ENCODE results near the gene NMT1. TPM values are rescaled to one million over a fixed set of nuclear protein-coding genes. Genes with fewer than 3 reads are reported as not detected.

NMT1 gene
- total RNA-seq, 2 experiments from 2014 or later: 61.1 to 62.2 TPM

GRCh38 chr17:45102856-45103255, 41.7 kb downstream of the NMT1 start:
- CTCF ChIA-PET: no interaction called here
- peaks cover 73% of the 10 kb centered on the region for H3K36me3 Mint-ChIP-seq (ENCODE audit: low read depth)

GRCh38 chr17:45103269-45103795, 42.2 kb downstream of the NMT1 start:
- Histone ChIP-seq H3K4me3 (ENCODE audit: low read length) (no peak overlapping the region), H3K9me3 (ENCODE audit: control insufficient read depth in 1 of 2, insufficient read depth in 1 of 2, low read length in 2 of 2) (no peaks in the 10 kb centered on the region), H3K36me3 (ENCODE audit: insufficient read depth, low read length) (peaks cover 86% of the 10 kb centered on the region), H3K27ac (ENCODE audit: low read depth in 1 of 2, low read length in 2 of 2) (no peak overlapping the region), H3K27me3 (ENCODE audit: control insufficient read depth in 1 of 2, insufficient read depth in 2 of 2, low read length in 2 of 2) (no peaks in the 10 kb centered on the region), H3K4me1 (ENCODE audit: insufficient read depth, low read length) (no peaks in the 10 kb centered on the region)
- DNase-seq: no peak
- Mint-ChIP-seq H3K9me3 (no peaks in the 10 kb centered on the region), H3K4me1 (ENCODE audit: low read depth) (peaks cover 7% of the 10 kb centered on the region), H3K27ac (no peak overlapping the region), H3K27me3 (no peaks in the 10 kb centered on the region), H3K36me3 (ENCODE audit: low read depth) (peaks cover 73% of the 10 kb centered on the region), H3K4me3 (no peak overlapping the region)
- intact Hi-C loops (cut with DNase I, micrococcal nuclease): no loop called here
- ChIA-PET CTCF (no interaction called here), POLR2A (no interaction called here)
- ATAC-seq (ENCODE audit: poor library complexity): no peak
- no peak for TF ChIP-seq CTCF (IDR thresholded peaks at IDR 0.05)

More at GRCh38 chr17:45102856-45103255, 41.7 kb downstream of the NMT1 start:
- TF ChIP-seq CTCF (IDR thresholded peaks at IDR 0.05): no peak
- Histone ChIP-seq H3K9me3 (ENCODE audit: control insufficient read depth in 1 of 2, insufficient read depth in 1 of 2, low read length in 2 of 2) (no peaks in the 10 kb centered on the region), H3K27me3 (ENCODE audit: control insufficient read depth in 1 of 2, insufficient read depth in 2 of 2, low read length in 2 of 2) (no peaks in the 10 kb centered on the region), H3K27ac (ENCODE audit: low read depth in 1 of 2, low read length in 2 of 2) (no peak overlapping the region), H3K36me3 (ENCODE audit: insufficient read depth, low read length) (peaks cover 89% of the 10 kb centered on the region), H3K4me1 (ENCODE audit: insufficient read depth, low read length) (no peaks in the 10 kb centered on the region), H3K4me3 (ENCODE audit: low read length) (no peak overlapping the region)
- no peaks in the 10 kb centered on the region for H3K27me3 Mint-ChIP-seq
- no peaks in the 10 kb centered on the region for H3K9me3 Mint-ChIP-seq
- no peak overlapping the region for H3K27ac Mint-ChIP-seq
- POLR2A ChIA-PET: no interaction called here
- no peak overlapping the region for H3K4me3 Mint-ChIP-seq
- intact Hi-C loops (cut with DNase I, micrococcal nuclease): no loop called here
- H3K4me1 Mint-ChIP-seq (ENCODE audit: low read depth): peaks cover 7% of the 10 kb centered on the region
- no peak for DNase-seq
- ATAC-seq (ENCODE audit: poor library complexity): no peak

- Histone ChIP-seq H3K4me1 (ENCODE audit: insufficient read depth, low read length) (no peaks in the 10 kb centered on the region), H3K36me3 (ENCODE audit: insufficient read depth, low read length) (peaks cover 82% of the 10 kb centered on the region), H3K9me3 (ENCODE audit: control insufficient read depth in 1 of 2, insufficient read depth in 1 of 2, low read length in 2 of 2) (no peaks in the 10 kb centered on the region), H3K27me3 (ENCODE audit: control insufficient read depth in 1 of 2, insufficient read depth in 2 of 2, low read length in 2 of 2) (no peaks in the 10 kb centered on the region), H3K4me3 (ENCODE audit: low read length) (no peak overlapping the region), H3K27ac (ENCODE audit: low read depth in 1 of 2, low read length in 2 of 2) (no peak overlapping the region)
- no peak overlapping the region for H3K27ac Mint-ChIP-seq
- ChIA-PET POLR2A (no interaction called here), CTCF (no interaction called here)
- no peaks in the 10 kb centered on the region for H3K9me3 Mint-ChIP-seq
- DNase-seq (no peak), ATAC-seq (ENCODE audit: poor library complexity) (no peak)
- H3K4me3 Mint-ChIP-seq: no peak overlapping the region
- H3K4me1 Mint-ChIP-seq (ENCODE audit: low read depth): peaks cover 3% of the 10 kb centered on the region
- intact Hi-C loops (cut with DNase I, micrococcal nuclease): no loop called here
- TF ChIP-seq CTCF (IDR thresholded peaks at IDR 0.05): no peak
- H3K36me3 Mint-ChIP-seq (ENCODE audit: low read depth): peaks cover 66% of the 10 kb centered on the region
- H3K27me3 Mint-ChIP-seq: no peaks in the 10 kb centered on the region
Observed at GRCh38 chr17:45104029-45104428, 42.9 kb downstream of the NMT1 start.
